GM18519 (cell line): Measurements from ENCODE around the gene IL1B.
A peak's percentile ranks its signal among the peaks of the same experiment; 100 is the strongest.

Source experiments
- ATAC-seq: cut with Tn5 transposase; IDR thresholded peaks from one replicate; pipeline ENCODE4 v1.9.1; 2021; ENCODE audit warnings: mild to moderate bottlenecking, moderate library complexity; ENCODE audit not compliant: unreplicated experiment, low FRiP score

Gene IL1B

DNA sequence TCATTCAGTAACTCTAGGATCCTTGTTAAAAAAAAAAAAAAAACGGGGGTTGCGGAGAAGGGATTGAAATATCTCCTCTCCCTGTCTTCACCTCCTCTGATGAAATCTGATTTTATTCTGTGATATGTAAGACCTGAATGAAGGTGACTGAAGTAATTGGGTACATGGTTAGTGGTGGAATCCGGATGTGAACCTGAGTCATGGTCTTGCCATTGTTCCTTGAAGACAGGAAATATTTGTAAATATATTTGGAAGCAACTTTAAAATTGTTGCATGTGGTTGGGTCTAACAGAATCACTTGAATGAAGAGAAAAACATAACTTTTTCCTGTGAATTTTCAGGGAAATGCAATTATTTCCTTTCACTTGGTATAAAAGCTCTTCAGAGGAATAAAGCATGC is 49.3 kb downstream of the IL1B start:
- ATAC-seq = no peak

DNA sequence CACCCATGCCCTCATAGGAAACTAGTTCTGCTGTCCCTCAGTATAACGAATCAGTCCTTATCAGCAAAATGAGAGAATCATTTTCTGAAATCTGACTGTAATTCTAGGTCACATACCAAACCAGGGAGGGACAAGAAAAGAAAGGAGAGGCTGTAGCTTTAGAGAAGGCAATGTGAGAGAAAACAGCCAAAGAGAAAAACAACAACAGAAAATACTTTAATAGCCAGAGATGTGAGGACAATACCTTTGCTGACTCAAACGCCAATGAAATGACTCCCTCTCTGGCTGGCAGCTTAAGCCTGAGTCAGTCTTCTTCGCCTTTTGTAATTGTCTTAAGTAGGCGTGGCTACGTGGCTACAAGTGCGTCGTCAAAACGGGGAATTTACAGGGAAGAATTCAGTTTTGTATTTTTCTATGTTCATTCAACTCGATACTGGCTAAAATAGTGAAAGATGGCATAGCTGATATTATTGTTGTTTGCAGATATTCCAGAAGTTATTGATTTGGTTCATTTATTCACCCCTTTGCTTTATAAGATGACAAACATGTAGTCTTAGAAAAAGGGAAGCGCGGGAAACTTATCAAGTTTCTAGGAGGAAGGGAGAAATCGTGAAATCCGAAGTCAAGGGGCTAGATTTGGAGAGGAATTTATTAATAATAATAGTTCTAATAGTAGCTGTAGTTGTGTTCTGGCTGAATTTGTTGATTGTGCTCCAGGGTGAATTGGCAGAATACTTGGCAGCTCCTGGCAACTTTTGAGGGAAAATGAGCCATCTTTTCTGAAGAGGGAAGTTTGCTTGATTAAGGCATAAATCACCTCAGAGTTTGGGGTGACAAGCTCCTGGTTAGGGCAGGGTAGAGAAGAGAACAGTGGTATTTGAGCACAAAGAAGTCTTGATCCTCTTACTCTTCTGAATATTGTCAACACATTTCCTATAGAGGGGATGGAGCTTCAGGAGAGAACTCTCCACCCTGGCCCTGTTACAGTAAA is 52.1 kb downstream of the IL1B start, which contains the start of gene IL1A:
IL1A (minus strand) TSS at position 295 of the 991 bp plus-strand sequence. CDS start 723 bp downstream, outside the sequence.
- no peak for ATAC-seq

GRCh38 chr2:112783187-112783714 is 53.3 kb downstream of the IL1B start:
- no peak for ATAC-seq

DNA sequence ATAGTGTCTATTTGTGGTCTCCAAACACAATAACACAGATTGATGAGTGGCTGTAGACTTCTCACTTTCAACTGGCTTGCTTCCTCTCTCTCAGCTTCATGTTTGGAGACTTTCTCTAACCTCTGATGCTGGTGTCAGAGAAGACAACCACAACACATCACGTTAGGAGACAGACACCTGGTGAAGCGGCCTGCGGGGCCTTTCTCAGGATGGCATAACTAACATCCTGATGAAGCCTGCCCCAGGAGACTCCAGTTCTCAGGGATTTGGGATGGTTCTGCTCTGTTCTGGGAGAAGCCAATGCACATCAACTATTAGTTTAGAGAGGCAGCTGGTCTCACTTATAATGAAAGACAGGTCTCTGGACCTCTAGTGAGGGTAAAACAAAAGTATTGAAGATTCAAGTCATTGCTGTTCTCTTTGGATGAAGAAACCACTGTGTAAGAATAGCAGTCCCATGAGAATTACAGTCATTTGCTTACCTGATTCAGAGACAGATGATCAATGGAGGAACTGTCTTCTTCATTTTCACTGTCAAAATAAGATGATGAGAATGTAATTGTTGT is 54.3 kb downstream of the IL1B start:
- ATAC-seq = peak; percentile 72
